ENCODE measurements around the gene RBM38.
"Not testable (repeated sequence)": the region's sequence is repeated elsewhere in the genome, so short reads cannot be mapped to it uniquely, and the experiment has no call there.

The RBM38 gene

GRCh38 chr20:57416296-57417022, 25.3 kb downstream of the RBM38 start:
- H3K4me1 ChIP-seq (ENCODE audit: insufficient read depth, low read length) = no peaks in the 10 kb centered on the region
- H3K9me3 ChIP-seq (ENCODE audit: insufficient read depth, low read depth, low read length) = no peaks in the 10 kb centered on the region
- H3K36me3 ChIP-seq (ENCODE audit: insufficient read depth, low read depth, low read length) = no peaks in the 10 kb centered on the region
- H3K9ac ChIP-seq (ENCODE audit: low read depth, low read length) = no peak overlapping the region
- H3K27ac ChIP-seq (ENCODE audit: low read length) = no peak overlapping the region
- H3K27me3 ChIP-seq (ENCODE audit: insufficient read depth, low read length) = no peaks in the 10 kb centered on the region
- H3K4me3 ChIP-seq (ENCODE audit: low read length) = no peak overlapping the region

DNA sequence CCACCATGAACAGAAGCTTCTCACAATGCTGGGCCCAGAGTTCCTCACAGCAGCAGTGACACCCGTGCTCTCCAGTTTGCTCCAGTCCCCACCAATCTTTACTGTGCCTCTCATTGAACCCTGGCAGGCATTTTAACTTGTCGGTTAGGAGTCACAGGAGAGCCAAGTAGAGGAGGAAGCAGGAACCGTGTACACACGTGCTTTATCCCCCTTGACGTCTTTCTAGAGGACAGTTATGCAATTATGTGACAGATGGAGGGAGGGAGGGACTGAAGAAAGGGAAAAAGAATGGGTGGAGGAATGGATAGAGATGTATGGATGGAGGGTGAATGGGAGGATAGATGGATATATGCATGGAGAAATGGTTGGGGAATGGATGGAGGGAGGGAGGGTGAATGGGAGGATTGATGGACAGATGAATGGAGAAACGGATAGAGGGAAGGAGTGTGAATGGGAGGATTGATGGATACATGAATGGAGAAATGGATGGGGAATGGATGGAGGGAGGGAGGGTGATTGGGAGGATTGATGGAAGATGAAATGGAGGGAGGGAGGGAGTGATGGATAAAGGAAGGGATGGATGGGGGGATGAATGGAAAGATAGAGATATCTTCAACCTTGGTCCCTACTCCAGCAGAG, 26.0 kb downstream of the RBM38 start:
- Histone ChIP-seq H3K27ac (ENCODE audit: low read length) (no peak overlapping the region), H3K9ac (ENCODE audit: low read depth, low read length) (no peak overlapping the region), H3K36me3 (ENCODE audit: insufficient read depth, low read depth, low read length) (no peaks in the 10 kb centered on the region), H3K27me3 (ENCODE audit: insufficient read depth, low read length) (no peaks in the 10 kb centered on the region), H3K4me3 (ENCODE audit: low read length) (no peak overlapping the region), H3K9me3 (ENCODE audit: insufficient read depth, low read depth, low read length) (no peaks in the 10 kb centered on the region), H3K4me1 (ENCODE audit: insufficient read depth, low read length) (no peaks in the 10 kb centered on the region)

- Histone ChIP-seq H3K9me3 (ENCODE audit: insufficient read depth, low read depth, low read length) (no peaks in the 10 kb centered on the region), H3K27me3 (ENCODE audit: insufficient read depth, low read length) (no peaks in the 10 kb centered on the region), H3K4me1 (ENCODE audit: insufficient read depth, low read length) (no peaks in the 10 kb centered on the region), H3K9ac (ENCODE audit: low read depth, low read length) (no peak overlapping the region), H3K4me3 (ENCODE audit: low read length) (no peak overlapping the region), H3K36me3 (ENCODE audit: insufficient read depth, low read depth, low read length) (no peaks in the 10 kb centered on the region), H3K27ac (ENCODE audit: low read length) (no peak overlapping the region)
These were observed 26.9 kb downstream of the RBM38 start for GRCh38 chr20:57417830-57418780.

GRCh38 chr20:57419479-57419878, 28.3 kb downstream of the RBM38 start:
- H3K36me3 ChIP-seq (ENCODE audit: insufficient read depth, low read depth, low read length); H3K9me3 ChIP-seq (ENCODE audit: insufficient read depth, low read depth, low read length); H3K27ac ChIP-seq (ENCODE audit: low read length); H3K27me3 ChIP-seq (ENCODE audit: insufficient read depth, low read length); H3K4me1 ChIP-seq (ENCODE audit: insufficient read depth, low read length); H3K9ac ChIP-seq (ENCODE audit: low read depth, low read length); H3K4me3 ChIP-seq (ENCODE audit: low read length): not testable (repeated sequence)

DNA sequence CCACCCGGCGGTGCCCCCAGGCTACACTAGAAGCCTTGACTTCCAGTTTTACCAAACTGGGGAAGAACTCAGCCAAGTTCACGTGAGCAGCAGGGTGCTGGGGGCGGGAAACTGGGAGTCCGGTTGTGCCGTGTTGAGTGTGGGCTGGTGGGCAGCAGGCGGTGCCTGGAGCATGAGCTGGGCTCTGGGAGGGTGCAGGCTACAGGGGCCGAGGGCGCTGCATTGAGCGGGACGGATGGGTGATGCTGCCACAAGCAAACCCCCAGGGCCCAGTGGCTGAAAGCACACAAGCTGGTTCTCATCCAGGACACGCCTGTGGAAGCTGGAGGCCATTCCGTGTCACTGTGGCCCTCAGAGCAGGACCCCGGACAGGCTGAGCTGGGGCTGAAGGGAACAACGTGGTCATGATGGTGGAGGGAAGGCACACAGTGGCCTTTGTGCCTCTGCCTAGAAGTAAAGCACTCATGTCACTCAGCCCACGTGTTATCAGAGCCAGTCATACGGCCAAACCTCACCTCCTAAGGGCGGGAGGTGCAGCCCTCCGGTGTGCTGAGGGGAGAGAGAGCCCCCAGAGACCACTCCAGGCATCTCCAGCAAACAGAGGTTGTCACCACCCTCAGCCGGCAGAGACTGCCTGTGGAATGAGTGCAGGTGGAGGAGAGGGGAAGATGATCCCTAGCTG, 29.5 kb downstream of the RBM38 start:
- H3K4me3 ChIP-seq (ENCODE audit: low read length) = no peak overlapping the region
- H3K9me3 ChIP-seq (ENCODE audit: insufficient read depth, low read depth, low read length) = no peaks in the 10 kb centered on the region
- no peak overlapping the region for H3K27ac ChIP-seq (ENCODE audit: low read length)
- H3K27me3 ChIP-seq (ENCODE audit: insufficient read depth, low read length) = no peaks in the 10 kb centered on the region
- H3K9ac ChIP-seq (ENCODE audit: low read depth, low read length) = no peak overlapping the region
- H3K4me1 ChIP-seq (ENCODE audit: insufficient read depth, low read length) = peaks cover 4% of the 10 kb centered on the region; the same call in 1 of the 2 replicates
- H3K36me3 ChIP-seq (ENCODE audit: insufficient read depth, low read depth, low read length) = no peaks in the 10 kb centered on the region

GRCh38 chr20:57421253-57422220, 30.3 kb downstream of the RBM38 start:
- no peak overlapping the region for H3K9ac ChIP-seq (ENCODE audit: low read depth, low read length)
- H3K9me3 ChIP-seq (ENCODE audit: insufficient read depth, low read depth, low read length) = no peaks in the 10 kb centered on the region
- no peaks in the 10 kb centered on the region for H3K27me3 ChIP-seq (ENCODE audit: insufficient read depth, low read length)
- H3K36me3 ChIP-seq (ENCODE audit: insufficient read depth, low read depth, low read length) = no peaks in the 10 kb centered on the region
- H3K27ac ChIP-seq (ENCODE audit: low read length) = no peak overlapping the region
- H3K4me1 ChIP-seq (ENCODE audit: insufficient read depth, low read length) = peaks cover 4% of the 10 kb centered on the region; the same call in 1 of the 2 replicates
- H3K4me3 ChIP-seq (ENCODE audit: low read length) = no peak overlapping the region

- no peak overlapping the region for H3K4me3 ChIP-seq (ENCODE audit: low read length)
- H3K27me3 ChIP-seq (ENCODE audit: insufficient read depth, low read length) = no peaks in the 10 kb centered on the region
- H3K9ac ChIP-seq (ENCODE audit: low read depth, low read length) = no peak overlapping the region
- H3K9me3 ChIP-seq (ENCODE audit: insufficient read depth, low read depth, low read length) = no peaks in the 10 kb centered on the region
- no peak overlapping the region for H3K27ac ChIP-seq (ENCODE audit: low read length)
- peaks cover 4% of the 10 kb centered on the region; the same call in 1 of the 2 replicates for H3K4me1 ChIP-seq (ENCODE audit: insufficient read depth, low read length)
- H3K36me3 ChIP-seq (ENCODE audit: insufficient read depth, low read depth, low read length) = no peaks in the 10 kb centered on the region
These were observed 31.1 kb downstream of the RBM38 start for GRCh38 chr20:57422254-57422653.

DNA sequence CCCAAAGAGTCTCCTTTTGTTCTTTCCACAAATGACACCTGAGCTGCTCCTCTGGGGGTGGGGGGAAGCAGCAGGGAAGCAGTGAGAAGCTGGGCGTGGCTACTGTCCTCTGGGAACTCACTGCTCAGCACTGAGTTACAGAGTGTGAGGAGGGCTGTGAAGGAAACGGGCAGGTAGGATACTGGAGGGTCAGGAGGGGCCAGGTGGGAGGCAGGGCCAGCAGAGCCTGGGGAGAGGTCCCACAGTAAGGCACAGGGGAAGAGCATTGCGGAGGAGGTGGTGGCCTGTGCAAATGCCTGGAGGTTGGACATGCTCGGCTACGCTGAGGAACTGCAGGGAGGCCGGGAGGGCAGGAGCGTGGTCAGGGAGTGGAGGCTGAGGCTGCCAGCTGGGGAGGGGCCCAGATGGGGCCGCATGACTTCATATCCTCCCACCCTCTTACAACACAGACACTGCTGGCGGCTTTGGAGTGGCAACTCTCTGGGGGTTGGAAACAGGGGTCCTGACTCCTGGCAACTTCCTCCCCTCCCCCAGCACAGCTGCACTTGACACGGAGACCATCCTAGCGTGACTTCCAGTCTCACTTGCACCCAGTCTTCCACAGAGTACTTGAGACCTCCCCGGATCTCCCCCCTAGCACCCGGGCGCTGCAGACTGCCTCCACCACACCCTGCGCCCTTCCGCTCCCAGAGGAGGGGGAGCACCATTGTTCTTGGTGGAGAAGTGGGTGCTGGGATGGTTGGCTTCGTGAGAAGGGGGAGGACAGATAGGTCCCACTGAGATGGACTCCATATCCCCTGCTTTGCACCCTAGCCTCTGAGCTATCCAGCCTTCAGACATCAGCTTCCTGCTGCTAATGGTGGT, 34.2 kb downstream of the RBM38 start:
- H3K27ac ChIP-seq (ENCODE audit: low read length) = no peak overlapping the region
- H3K36me3 ChIP-seq (ENCODE audit: insufficient read depth, low read depth, low read length) = no peaks in the 10 kb centered on the region
- peaks cover 4% of the 10 kb centered on the region; the same call in 1 of the 2 replicates for H3K4me1 ChIP-seq (ENCODE audit: insufficient read depth, low read length)
- no peaks in the 10 kb centered on the region for H3K9me3 ChIP-seq (ENCODE audit: insufficient read depth, low read depth, low read length)
- H3K4me3 ChIP-seq (ENCODE audit: low read length) = no peak overlapping the region
- no peaks in the 10 kb centered on the region for H3K27me3 ChIP-seq (ENCODE audit: insufficient read depth, low read length)
- peak overlapping the region; percentile 9; the same call in 1 of the 2 replicates for H3K9ac ChIP-seq (ENCODE audit: low read depth, low read length)

DNA sequence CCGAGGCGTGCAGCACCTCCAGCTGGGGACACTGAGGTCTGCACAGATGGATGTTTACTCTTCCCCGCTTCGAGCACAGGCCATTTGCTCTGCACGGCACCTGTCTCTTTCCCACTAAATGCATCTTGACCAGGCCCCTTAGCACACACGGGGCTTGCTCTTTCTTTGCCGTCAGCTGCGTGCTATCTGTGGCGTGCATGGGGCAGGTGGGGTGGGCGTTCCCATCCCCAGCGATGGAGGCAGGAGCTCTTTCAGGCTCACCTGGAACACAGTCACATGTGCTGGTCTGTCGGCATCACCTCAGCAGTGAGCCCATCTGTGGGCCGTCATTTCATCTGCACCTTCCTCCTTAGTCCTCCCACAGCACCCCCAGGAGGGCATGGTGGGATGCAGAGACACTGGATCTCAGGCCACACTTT, 35.1 kb downstream of the RBM38 start:
- H3K9me3 ChIP-seq (ENCODE audit: insufficient read depth, low read depth, low read length) = no peaks in the 10 kb centered on the region
- H3K4me3 ChIP-seq (ENCODE audit: low read length) = no peak overlapping the region
- H3K4me1 ChIP-seq (ENCODE audit: insufficient read depth, low read length) = peaks cover 4% of the 10 kb centered on the region; the same call in 1 of the 2 replicates
- no peaks in the 10 kb centered on the region for H3K27me3 ChIP-seq (ENCODE audit: insufficient read depth, low read length)
- no peak overlapping the region for H3K27ac ChIP-seq (ENCODE audit: low read length)
- H3K36me3 ChIP-seq (ENCODE audit: insufficient read depth, low read depth, low read length) = no peaks in the 10 kb centered on the region
- H3K9ac ChIP-seq (ENCODE audit: low read depth, low read length) = no peak overlapping the region

DNA sequence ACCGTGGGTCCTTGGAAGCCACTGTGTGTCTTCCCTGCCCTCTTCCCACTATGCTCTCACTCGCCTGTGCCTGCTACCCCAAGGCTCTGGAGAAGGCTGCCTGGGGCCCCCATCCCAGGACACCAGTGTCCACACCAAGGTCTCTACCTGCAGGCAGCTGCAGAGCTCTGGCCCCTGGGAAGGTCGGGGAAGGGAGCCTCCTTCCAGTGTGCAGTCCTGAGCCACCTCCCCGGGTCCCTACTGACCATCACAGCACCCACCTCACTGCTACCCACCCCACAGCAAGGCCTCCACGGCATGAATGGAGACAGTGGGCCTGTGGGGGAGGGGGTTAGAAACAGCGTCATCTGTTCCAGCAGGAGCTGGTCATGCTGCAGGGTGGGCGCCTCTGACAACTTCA, 35.6 kb downstream of the RBM38 start:
- H3K9me3 ChIP-seq (ENCODE audit: insufficient read depth, low read depth, low read length) = no peaks in the 10 kb centered on the region
- H3K4me3 ChIP-seq (ENCODE audit: low read length) = no peak overlapping the region

More for the DNA sequence above, 35.6 kb downstream of the RBM38 start:
- H3K27ac ChIP-seq (ENCODE audit: low read length) = no peak overlapping the region
- no peak overlapping the region for H3K9ac ChIP-seq (ENCODE audit: low read depth, low read length)
- H3K27me3 ChIP-seq (ENCODE audit: insufficient read depth, low read length) = no peaks in the 10 kb centered on the region
- H3K36me3 ChIP-seq (ENCODE audit: insufficient read depth, low read depth, low read length) = no peaks in the 10 kb centered on the region
- peaks cover 4% of the 10 kb centered on the region; the same call in 1 of the 2 replicates for H3K4me1 ChIP-seq (ENCODE audit: insufficient read depth, low read length)

Data from iPS-20b (cell line).